ENCODE measurements around the gene BRCA1.
"Not testable (repeated sequence)": the region's sequence is repeated elsewhere in the genome, so short reads cannot be mapped to it uniquely, and the experiment has no call there.

Gene BRCA1

GRCh38 chr17:43125133-43125966 lies at the start of gene BRCA1:
Gene BRCA1, minus strand, starts transcription at chr17:43125364. Its CDS starts 1,268 bp downstream, at chr17:43124096.
- peak; percentile 91 to 92 for DNase-seq

- no peak for DNase-seq
Measured at GRCh38 chr17:43171586-43172487, 46.7 kb upstream of the BRCA1 start.

- DNase-seq, result peak; percentile 92 to 94
Measured at GRCh38 chr17:43170766-43171585, 45.8 kb upstream of the BRCA1 start, which contains the start of gene NBR1. Gene NBR1, plus strand, starts transcription at chr17:43171214. Its CDS starts 4,586 bp downstream, at chr17:43175800.

- peak; percentile 85 to 86 for DNase-seq
Measured at GRCh38 chr17:43170140-43170765, 45.1 kb upstream of the BRCA1 start.

GRCh38 chr17:43169561-43170139 lies 44.5 kb upstream of the BRCA1 start:
- DNase-seq, result peak in 1 of 2 donors; percentile 6

GRCh38 chr17:43165971-43166370 lies 40.8 kb upstream of the BRCA1 start:
- not testable (repeated sequence) for DNase-seq

GRCh38 chr17:43159957-43160356 lies 34.8 kb upstream of the BRCA1 start:
- DNase-seq, result not testable (repeated sequence)

GRCh38 chr17:43159232-43159631 lies 34.1 kb upstream of the BRCA1 start:
- not testable (repeated sequence) for DNase-seq

GRCh38 chr17:43155666-43156065 lies 30.5 kb upstream of the BRCA1 start:
- no peak for DNase-seq

GRCh38 chr17:43153197-43153835 lies 28.2 kb upstream of the BRCA1 start:
- not testable (repeated sequence) for DNase-seq

- DNase-seq, result no peak
Measured at GRCh38 chr17:43151880-43152456, 26.8 kb upstream of the BRCA1 start.

GRCh38 chr17:43146649-43147048 lies 21.5 kb upstream of the BRCA1 start:
- no peak for DNase-seq

- DNase-seq, result no peak
Measured at GRCh38 chr17:43143201-43143600, 18.0 kb upstream of the BRCA1 start.

- DNase-seq, result no peak
Measured at GRCh38 chr17:43142153-43142552, 17.0 kb upstream of the BRCA1 start.

- DNase-seq, result no peak
Measured at GRCh38 chr17:43140396-43141332, 15.5 kb upstream of the BRCA1 start.

- not testable (repeated sequence) for DNase-seq
Measured at GRCh38 chr17:43138531-43138930, 13.4 kb upstream of the BRCA1 start.

GRCh38 chr17:43136574-43136973 lies 11.4 kb upstream of the BRCA1 start:
- DNase-seq, result not testable (repeated sequence)

- no peak for DNase-seq
Measured at GRCh38 chr17:43135454-43135819, 10.3 kb upstream of the BRCA1 start.

- DNase-seq, result no peak
Measured at GRCh38 chr17:43134774-43135453, 9.8 kb upstream of the BRCA1 start.
